Stimulated activated CD4-positive, alpha-beta T cell treated with anti-CD3 and anti-CD28 coated beads, Interleukin-12 subunit alpha, Interleukin-12 subunit beta, amount 100 ng/mL, for 4 hours (primary cell): Measurements from ENCODE around the gene GNRHR.

ENCODE experiments used
- DNase-seq: peaks from one replicate; pipeline ENCODE4 v3.0.0-alpha.2; 2020

Gene GNRHR

DNA sequence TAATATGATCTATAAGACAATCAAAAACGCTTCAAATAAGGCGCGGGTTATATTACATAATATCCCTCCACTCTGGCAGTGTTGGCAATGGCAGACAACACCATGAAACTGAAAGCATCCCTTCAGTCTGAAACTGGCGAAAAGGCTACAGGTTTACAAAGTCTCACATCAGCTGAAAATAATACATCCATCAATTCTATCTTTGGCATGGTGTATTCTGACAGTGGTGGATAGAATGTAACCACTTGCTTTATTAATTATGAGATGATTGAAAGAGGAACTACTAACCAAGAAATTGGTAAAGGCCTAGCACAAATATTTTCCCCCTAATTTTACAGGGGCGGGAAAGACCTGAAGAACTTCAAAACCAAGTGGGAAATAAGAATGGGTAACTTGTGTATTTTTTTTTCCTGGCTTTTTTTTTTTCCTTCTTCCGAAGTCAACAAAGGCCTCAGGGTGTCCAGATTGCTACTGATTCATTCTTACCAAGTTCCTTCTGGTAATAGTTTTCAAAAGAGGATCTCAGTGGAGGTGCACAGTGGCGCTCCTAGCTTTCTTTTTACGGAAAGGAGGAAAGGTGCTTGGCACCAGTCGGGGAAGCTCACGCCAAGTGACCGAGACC lies 54.0 kb downstream of the GNRHR start:
- DNase-seq, result no peak

- no peak for DNase-seq
Measured at GRCh38 chr4:67699603-67700002, 54.6 kb downstream of the GNRHR start.

DNA sequence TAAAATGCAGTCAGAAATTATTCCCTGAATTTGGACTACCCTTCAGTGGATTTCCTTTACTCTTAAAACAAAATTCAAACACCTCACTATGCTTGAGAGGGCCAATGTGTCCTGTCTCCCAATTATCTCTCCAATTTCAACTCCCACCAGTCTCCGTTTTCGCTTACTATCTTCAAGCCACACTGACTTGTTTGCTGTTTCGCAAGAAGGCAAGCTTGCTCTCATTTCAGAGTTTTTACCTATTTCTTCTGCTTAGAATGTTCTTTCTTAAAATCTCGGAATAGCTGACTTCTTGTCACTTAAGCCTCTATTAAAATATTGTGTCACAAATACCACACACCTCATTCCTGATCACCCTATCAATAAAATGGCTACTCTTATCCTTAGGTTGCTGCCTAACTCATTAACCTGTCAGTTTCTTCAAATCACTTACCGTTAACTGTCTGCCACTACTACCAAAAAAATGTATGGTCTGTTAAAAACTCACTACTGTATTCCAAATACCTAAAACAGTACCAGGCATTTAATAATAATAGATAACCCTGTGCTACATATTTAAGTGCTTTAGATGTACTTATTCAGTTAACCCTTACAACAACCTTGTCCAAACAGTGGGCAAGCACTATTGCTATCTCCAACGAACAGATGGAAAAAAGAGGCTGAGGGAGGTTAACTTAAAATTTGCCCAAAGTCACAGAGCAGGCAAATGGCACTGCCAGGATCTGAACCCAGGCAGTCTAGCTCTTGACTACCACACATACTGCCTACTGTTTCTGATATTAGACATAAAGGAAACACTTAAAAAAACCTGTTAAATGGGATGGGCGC lies 56.1 kb downstream of the GNRHR start:
- no peak for DNase-seq

GRCh38 chr4:67696061-67696460 lies 58.1 kb downstream of the GNRHR start:
- no peak for DNase-seq

DNA sequence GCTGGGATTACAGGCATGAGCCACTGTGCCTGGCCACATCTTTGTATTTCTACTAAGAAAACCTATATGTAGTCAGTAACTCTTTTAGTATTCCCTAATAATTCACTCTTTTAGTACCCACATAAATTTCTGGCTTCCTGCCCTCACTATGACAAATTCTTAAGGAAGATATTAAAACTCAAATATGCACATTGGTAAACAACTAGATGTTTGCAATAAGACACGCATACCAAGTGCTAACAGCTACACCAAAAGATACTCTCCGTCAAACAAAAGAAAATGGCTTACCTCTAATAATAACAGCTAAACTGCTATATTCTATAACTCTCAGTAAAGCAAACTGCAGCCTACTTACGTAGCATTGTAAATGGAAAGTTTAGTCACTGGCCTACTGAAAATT lies 59.5 kb downstream of the GNRHR start:
- DNase-seq, result no peak

DNA sequence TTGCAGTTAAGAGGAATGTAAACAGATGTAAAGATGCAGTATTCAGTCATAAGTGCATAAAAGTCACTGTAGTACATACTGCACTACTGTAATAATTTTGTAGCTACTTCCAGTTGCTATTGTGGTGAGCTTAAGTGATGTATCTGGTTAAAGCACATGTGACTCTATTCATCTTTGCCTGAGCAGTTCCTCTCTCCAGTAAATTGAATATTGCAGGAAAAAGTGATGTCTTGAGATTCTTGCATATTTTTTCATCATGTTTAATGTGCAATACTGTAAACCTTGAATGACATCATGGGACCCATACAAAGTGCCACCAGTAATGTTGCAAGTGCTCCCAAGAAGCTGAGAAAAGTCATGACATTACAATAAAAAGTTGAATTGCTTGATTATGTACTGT lies 62.9 kb downstream of the GNRHR start:
- no peak for DNase-seq
